HG03025 (cell line): ENCODE data around the gene MAP3K7CL.

ENCODE experiments used
- ATAC-seq: cut with Tn5 transposase; IDR thresholded peaks from one replicate; pipeline ENCODE4 v1.9.1; 2021; ENCODE audit warnings: mild to moderate bottlenecking, moderate library complexity; ENCODE audit not compliant: unreplicated experiment, low FRiP score

The MAP3K7CL gene

GRCh38 chr21:29130270-29130969 is at the start of gene MAP3K7CL:
TSS of gene MAP3K7CL (plus strand) at chr21:29130644. CDS start at chr21:29133345, 2,701 bp downstream.
- no peak for ATAC-seq

- no peak for ATAC-seq
These were observed 48.2 kb upstream of the MAP3K7CL start for GRCh38 chr21:29082046-29082815.

GRCh38 chr21:29083306-29083705 is 47.1 kb upstream of the MAP3K7CL start:
- ATAC-seq, result no peak

- ATAC-seq, result no peak
These were observed 46.1 kb upstream of the MAP3K7CL start for GRCh38 chr21:29084372-29084771.

GRCh38 chr21:29085106-29085752 is 45.2 kb upstream of the MAP3K7CL start:
- no peak for ATAC-seq

- no peak for ATAC-seq
These were observed 39.4 kb upstream of the MAP3K7CL start for GRCh38 chr21:29091033-29091432.

GRCh38 chr21:29092102-29092959 is 38.1 kb upstream of the MAP3K7CL start:
- ATAC-seq, result no peak

GRCh38 chr21:29096218-29097015 is 34.0 kb upstream of the MAP3K7CL start:
- ATAC-seq, result no peak

- ATAC-seq, result no peak
These were observed 32.3 kb upstream of the MAP3K7CL start for GRCh38 chr21:29098156-29098555.

GRCh38 chr21:29102791-29103257 is 27.6 kb upstream of the MAP3K7CL start:
- no peak for ATAC-seq

- ATAC-seq, result no peak
These were observed 26.2 kb upstream of the MAP3K7CL start for GRCh38 chr21:29104239-29104708.

- no peak for ATAC-seq
These were observed 25.2 kb upstream of the MAP3K7CL start for GRCh38 chr21:29105218-29105617.

GRCh38 chr21:29114765-29115500 is 15.5 kb upstream of the MAP3K7CL start:
- ATAC-seq, result no peak

- ATAC-seq, result no peak
These were observed 14.5 kb upstream of the MAP3K7CL start for GRCh38 chr21:29115899-29116298.

- no peak for ATAC-seq
These were observed 13.0 kb upstream of the MAP3K7CL start for GRCh38 chr21:29117372-29117955.

GRCh38 chr21:29121759-29122158 is 8.7 kb upstream of the MAP3K7CL start:
- no peak for ATAC-seq

- no peak for ATAC-seq
These were observed 5.8 kb upstream of the MAP3K7CL start for GRCh38 chr21:29124645-29125044.

- ATAC-seq, result peak; percentile 92
These were observed 5.3 kb upstream of the MAP3K7CL start for GRCh38 chr21:29125191-29125590.
